Tibial artery (tissue), 4 donors: ENCODE measurements around the gene WDR4.
"Not testable (repeated sequence)": the region's sequence is repeated elsewhere in the genome, so short reads cannot be mapped to it uniquely, and the experiment has no call there.

ENCODE experiments used
- DNase-seq, 2 donors: peaks; one replicate each; pipeline ENCODE4 v3.0.0-alpha.2; 2019
- H3K27ac ChIP-seq, 2 donors: fragments of 200-600 bp; sonication (generic) in 1 of 2; 1 replicate in 1 of 2; 2 replicates in 1 of 2; pipeline ENCODE4 v1.5.1; 2018 to 2019; ENCODE audit warnings: mild to moderate bottlenecking in 1 of 2
- H3K27me3 ChIP-seq, 2 donors: fragments of 200-600 bp; sonication (generic) in 1 of 2; one replicate each; pipeline versions ENCODE4 v1.5.1 to v1.6.0; 2016 to 2019
- H3K36me3 ChIP-seq, 3 donors: fragments of 200-600 bp; sonication (generic) in 2 of 3; one replicate each; pipeline ENCODE4 v1.5.1; 2016 to 2019; ENCODE audit warnings: mild to moderate bottlenecking in 2 of 3
- H3K4me1 ChIP-seq, 4 donors: fragments of 200-600 bp; sonication (generic) in 2 of 4; 1 replicate in 3 of 4; 2 replicates in 1 of 4; pipeline ENCODE4 v1.5.1; 2016 to 2019
- H3K4me3 ChIP-seq, 2 donors: fragments of 200-600 bp; sonication (generic) in 1 of 2; 1 replicate in 1 of 2; 2 replicates in 1 of 2; pipeline ENCODE4 v1.5.1; 2018 to 2019; ENCODE audit warnings: mild to moderate bottlenecking in 2 of 2
- H3K9me3 ChIP-seq, 3 donors: fragments of 200-600 bp; sonication (generic) in 1 of 3; one replicate each; pipeline ENCODE4 v1.5.1; 2016 to 2019
- CTCF ChIP-seq, 2 experiments: fragments of 200-600 bp in 1 of 2; fragments of 450-650 bp in 1 of 2; IDR thresholded peaks; one replicate each; pipeline ENCODE4 v1.5.1; 2017 to 2019; ENCODE audit warnings: antibody characterized with exemption in 2 of 2, mild to moderate bottlenecking in 1 of 2, moderate library complexity in 1 of 2
- intact Hi-C: fragments of 100-400 bp; cut with DNase I; formaldehyde crosslinking; loops from one replicate; pipeline ENCODE4 v1.15.0; 2023; ENCODE audit warnings: low total_unique reads

The WDR4 gene

GRCh38 chr21:42811960-42812359 lies 67.4 kb downstream of the WDR4 start:
- Histone ChIP-seq H3K36me3 (no peaks in the 10 kb centered on the region), H3K9me3 (no peaks in the 10 kb centered on the region), H3K4me3 (no peak overlapping the region), H3K4me1 (no peaks in the 10 kb centered on the region), H3K27me3 (peaks cover 0 to 27% of the 10 kb centered on the region in 2 donors), H3K27ac (no peak overlapping the region)
- TF ChIP-seq CTCF (IDR thresholded peaks at IDR 0.05) = no peak
- intact Hi-C loops = no loop called here
- DNase-seq = no peak

GRCh38 chr21:42809577-42810475 lies 69.5 kb downstream of the WDR4 start:
- intact Hi-C loops = no loop called here
- Histone ChIP-seq H3K36me3 (no peaks in the 10 kb centered on the region), H3K4me1 (no peaks in the 10 kb centered on the region), H3K27ac (no peak overlapping the region), H3K9me3 (no peaks in the 10 kb centered on the region), H3K27me3 (peaks cover 0 to 33% of the 10 kb centered on the region in 2 donors), H3K4me3 (no peak overlapping the region)
- no peak for TF ChIP-seq CTCF (IDR thresholded peaks at IDR 0.05)
- DNase-seq = no peak

GRCh38 chr21:42809171-42809570 lies 70.2 kb downstream of the WDR4 start:
- no peak for DNase-seq
- TF ChIP-seq CTCF (IDR thresholded peaks at IDR 0.05) = no peak
- Histone ChIP-seq H3K9me3 (no peaks in the 10 kb centered on the region), H3K4me3 (no peak overlapping the region), H3K27ac (no peak overlapping the region), H3K27me3 (peaks cover 0 to 33% of the 10 kb centered on the region in 2 donors), H3K36me3 (no peaks in the 10 kb centered on the region), H3K4me1 (no peaks in the 10 kb centered on the region)
- intact Hi-C loops = no loop called here

- intact Hi-C loops = no loop called here
- Histone ChIP-seq H3K27me3 (peaks cover 0 to 33% of the 10 kb centered on the region in 2 donors), H3K9me3 (no peaks in the 10 kb centered on the region), H3K36me3 (no peaks in the 10 kb centered on the region), H3K27ac (no peak overlapping the region), H3K4me3 (no peak overlapping the region), H3K4me1 (no peaks in the 10 kb centered on the region)
- no peak for TF ChIP-seq CTCF (IDR thresholded peaks at IDR 0.05)
- DNase-seq = no peak
Measured at GRCh38 chr21:42807938-42808613, 71.3 kb downstream of the WDR4 start.

GRCh38 chr21:42807293-42807895 lies 71.9 kb downstream of the WDR4 start:
- intact Hi-C loops, H3K9me3 ChIP-seq, H3K27ac ChIP-seq, DNase-seq, H3K36me3 ChIP-seq, H3K4me1 ChIP-seq, H3K4me3 ChIP-seq: not testable (repeated sequence)
- H3K27me3 ChIP-seq = peaks cover 0 to 33% of the 10 kb centered on the region in 2 donors
